ENCODE measurements around the gene BPHL.

BPHL gene

GRCh38 chr6:3200682-3201081 lies 82.2 kb downstream of the BPHL start:
- no peak for TF ChIP-seq CTCF (conservative IDR thresholded peaks at IDR 0.05; ENCODE audit: low read length)
- no peak for DNase-seq (ENCODE audit: low read depth)
- no peak overlapping the region for H3K4me3 ChIP-seq (ENCODE audit: low read length)

DNA sequence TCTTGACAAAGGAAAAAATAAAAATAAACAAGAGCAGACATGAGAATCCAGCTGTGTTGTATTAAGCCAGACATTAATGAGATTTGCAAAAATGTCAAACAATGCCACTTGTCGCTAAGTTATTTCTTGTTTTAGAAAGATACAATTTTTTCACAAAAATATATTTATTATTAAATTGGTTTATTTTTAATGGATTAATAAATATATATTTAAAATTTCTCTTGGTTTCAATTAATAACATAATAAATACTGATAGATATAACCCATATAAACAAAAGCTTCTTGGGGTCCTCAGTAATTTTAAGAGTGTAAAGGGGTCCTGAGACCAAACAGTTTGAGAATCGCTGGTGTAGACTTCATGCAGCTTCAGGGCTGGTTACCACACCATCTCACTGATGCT lies 82.9 kb downstream of the BPHL start:
- H3K4me3 ChIP-seq (ENCODE audit: low read length), result no peak overlapping the region
- no peak for TF ChIP-seq CTCF (conservative IDR thresholded peaks at IDR 0.05; ENCODE audit: low read length)

More for the DNA sequence above, 82.9 kb downstream of the BPHL start:
- no peak for DNase-seq (ENCODE audit: low read depth)

Measured in AG10803 (cell line).